ENCODE results near the gene SLAIN1. TPM values are rescaled to one million over a fixed set of nuclear protein-coding genes. Genes with fewer than 3 reads are reported as not detected.
"Not testable (repeated sequence)": the region's sequence is repeated elsewhere in the genome, so short reads cannot be mapped to it uniquely, and the experiment has no call there.

SLAIN1 gene
- total RNA-seq = 600 TPM

DNA sequence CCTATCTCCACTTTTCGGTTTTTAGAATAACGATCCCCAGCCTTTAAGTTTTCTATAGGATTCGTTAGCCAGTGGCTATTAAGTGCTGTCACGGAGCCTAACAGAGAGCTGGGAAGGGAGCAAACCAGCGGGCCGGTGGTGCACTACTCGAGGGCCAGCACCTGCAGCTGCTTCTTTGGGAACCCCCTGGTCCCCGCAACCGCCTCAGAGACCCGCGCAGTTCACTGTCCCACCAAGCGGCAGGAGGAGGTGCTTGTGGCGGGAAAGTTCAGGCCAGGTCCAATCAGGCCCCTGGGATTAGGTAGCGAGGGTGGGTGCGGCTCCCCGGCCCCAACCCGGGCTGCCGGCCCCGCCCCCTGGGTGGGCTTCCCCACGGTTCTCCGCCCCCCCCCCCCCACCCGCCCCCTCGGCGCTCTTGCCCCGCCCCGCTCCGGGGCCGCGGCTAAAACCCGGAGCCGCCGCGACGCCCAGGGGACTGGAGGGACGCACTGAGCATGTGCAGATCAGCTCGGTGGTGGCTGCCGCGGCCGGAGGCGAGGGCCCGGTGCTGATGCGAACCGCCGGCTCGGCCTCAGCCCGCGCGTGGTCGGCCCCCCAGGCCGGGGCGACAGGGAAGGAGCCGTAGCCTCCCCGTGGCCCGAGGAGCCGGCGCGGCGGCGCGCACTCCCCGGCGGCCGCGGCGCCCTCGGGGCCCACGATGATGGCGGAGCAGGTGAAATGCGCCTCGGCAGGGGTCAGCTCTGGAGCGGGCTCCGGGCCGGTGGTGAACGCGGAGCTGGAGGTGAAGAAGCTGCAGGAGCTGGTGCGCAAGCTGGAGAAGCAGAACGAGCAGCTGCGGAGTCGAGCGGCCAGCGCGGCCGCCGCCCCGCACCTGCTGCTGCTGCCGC, at the start of gene SLAIN1:
TSS of gene SLAIN1 (plus strand) at position 471 of the 887 bp plus-strand sequence. CDS start at position 698, 227 bp downstream.
- peak; percentile 88 for DNase-seq

DNA sequence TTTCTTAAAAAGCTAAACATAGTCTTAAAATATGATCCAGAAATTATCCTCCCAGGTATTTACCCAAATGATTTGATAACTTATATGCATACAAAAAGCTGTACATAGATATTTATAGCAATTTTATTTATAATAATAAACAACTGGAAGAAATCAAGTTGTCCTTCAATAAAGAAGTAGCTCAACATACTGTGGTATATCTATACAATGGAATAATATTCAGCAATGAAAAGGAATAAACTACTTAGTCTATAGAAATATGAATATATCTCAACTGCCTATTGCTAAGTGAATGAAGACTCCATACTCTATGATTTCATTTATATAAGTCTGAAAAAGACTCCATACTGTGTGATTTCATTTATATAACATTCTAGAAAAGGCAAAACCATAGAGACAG, 47.1 kb upstream of the SLAIN1 start:
- DNase-seq = no peak

DNA sequence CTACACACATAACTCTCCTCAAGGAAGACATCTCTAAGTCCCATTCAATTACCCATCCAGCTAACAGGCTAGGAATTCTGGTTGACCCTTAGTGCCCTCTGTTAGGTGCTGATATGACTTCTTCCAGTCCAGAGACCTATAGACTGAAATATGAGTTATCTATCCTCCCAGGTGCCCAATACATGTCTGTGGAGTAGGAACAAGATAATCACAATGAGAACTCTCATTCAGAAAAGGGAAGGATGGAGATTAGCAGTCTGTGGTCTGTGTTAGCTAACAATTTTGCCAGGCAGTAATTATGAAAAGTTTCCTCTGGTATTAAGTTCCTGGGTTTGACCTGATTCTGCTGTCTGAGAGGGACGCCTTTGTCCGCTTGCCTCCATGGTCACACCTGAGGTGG, 44.2 kb upstream of the SLAIN1 start:
- no peak for DNase-seq

DNA sequence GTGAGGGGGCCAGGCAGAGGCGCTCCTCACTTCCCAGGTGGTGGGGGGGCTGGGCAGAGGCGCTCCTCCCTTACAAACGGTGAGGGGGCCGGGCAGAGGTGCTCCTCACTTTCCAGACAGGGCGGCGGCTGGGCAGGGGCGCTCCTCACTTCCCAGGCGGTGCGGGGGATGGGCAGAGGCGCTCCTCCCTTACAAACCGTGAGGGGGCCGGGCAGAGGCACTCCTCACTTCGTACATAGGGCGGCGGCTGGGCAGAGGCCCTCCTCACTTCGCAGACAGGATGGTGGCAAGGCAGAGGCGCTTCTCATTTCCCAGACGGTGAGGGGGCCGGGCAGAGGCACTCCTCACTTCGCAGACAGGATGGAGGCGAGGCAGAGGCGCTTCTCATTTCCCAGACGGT, 37.5 kb upstream of the SLAIN1 start:
- not testable (repeated sequence) for DNase-seq

DNA sequence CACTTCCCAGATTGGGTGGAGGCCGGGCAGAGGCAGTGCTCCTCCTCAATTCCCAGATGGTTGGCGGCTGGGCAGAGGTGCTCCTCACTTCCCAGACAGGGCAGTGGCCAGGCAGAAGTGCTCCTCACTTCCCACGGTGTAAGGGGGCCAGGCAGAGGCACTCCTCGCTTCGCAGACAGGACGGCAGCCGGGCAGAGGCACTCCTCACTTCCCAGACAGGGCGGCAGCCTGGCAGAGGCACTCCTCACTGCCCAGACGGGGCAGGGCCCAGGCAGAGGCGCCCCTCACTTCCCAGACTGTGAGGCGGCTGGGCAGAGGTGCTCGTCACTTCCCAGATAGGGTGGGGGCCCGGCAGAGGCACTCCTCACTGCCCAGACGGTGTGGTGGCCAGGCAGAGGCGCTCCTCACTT, 36.6 kb upstream of the SLAIN1 start:
- no peak for DNase-seq

DNA sequence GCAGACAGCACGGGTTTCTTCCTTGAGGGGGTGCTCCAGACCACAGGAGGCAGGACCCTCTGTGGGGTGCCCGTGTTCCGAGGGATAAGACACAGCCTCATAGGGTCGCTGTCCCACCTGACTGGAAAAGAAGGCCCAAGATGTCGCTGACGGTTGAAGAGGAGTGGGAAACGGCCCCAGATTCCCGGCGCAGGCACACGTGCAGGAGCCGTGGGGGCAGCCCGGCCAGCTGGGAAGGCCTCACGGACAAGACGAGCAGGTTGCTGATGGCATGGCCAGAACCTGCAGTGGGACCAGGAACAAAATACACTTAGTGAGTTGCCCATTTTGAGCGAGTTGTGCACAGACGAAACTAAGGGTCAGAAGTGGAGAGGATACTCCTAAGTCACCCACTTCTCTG, 35.2 kb upstream of the SLAIN1 start:
- not testable (repeated sequence) for DNase-seq

DNA sequence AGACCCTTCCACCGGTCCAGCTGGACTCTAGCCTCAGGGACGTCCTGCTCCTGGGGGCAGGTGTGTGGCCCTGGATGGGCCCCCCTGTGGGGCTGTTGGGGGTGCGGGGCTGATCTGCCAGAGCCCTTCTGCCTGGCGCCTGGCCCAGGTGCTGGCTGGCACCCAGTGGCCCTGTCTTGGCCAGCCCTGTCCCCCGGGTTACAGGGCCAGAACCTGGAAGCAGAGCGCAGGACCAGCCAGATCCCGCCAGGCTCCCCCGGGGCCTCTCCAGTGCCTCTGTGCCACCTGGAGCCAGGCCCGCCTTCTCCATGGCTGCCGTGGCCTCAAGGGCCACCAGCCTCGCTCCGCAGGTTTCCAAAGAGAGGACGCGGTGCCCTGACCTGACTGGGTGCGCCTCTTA, 34.7 kb upstream of the SLAIN1 start:
- DNase-seq = not testable (repeated sequence)

DNA sequence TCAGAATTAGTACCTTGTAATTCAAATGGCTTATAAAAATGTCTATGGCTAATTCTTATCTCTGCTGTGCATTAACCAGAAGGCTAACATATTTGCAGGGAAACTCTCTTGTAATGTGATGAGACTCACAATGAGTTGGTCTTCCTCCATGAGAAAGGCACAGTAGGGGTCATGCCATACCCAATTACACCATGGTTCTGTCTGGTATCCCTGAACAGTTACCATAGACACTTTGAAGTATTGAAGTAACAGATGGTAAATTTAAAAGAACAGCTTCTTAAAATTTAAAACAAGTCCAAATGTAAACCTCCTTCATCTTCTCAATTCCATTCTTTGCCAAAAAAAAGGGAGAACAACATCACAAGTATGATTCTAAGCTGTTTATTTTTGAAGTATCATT, 22.6 kb upstream of the SLAIN1 start:
- DNase-seq = no peak

DNA sequence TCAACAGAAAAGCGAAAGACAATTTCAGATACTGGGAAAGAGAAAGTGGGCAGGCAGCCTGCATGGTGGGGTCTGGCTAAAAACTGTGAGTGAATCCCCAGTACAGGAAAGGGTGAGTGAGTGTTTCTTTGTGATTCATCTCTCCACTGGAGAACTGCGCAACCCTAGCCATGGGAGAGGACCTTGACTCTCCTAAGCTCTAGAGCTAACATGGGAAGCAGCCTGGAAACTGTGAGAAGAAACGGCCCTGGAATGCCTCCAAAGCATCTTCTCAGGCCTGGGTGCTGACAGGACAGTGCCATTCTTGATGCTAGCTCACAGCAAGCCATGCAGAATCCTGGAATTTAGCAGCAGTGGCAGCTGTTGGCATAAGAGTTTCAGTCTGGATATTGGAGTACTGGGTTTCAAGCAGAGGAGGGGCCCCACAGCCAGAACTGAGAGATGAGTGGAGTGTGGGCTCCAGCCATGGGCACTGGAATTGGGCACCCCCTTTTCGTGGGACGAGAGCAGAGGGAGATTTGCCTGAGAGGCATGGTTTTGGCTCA, 18.7 kb upstream of the SLAIN1 start:
- DNase-seq = no peak

DNA sequence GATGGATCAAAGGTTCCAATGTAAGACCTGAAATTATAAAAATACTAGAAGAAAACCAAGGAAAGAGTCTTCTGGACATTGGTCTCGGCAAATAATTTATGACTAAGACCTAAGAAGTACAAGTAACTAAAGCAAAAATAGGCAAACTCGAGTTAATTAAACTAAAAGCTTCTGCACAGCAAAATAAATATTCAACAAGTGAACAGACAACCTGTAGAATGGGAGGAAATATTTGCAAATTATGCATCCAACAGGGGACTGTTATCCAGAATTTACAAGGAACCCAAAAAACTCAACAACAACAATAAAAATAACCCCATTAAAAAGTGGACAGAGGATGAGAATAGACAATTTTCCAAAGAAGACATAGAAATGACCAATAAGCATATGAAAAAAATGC, 9.7 kb upstream of the SLAIN1 start:
- DNase-seq = no peak

DNA sequence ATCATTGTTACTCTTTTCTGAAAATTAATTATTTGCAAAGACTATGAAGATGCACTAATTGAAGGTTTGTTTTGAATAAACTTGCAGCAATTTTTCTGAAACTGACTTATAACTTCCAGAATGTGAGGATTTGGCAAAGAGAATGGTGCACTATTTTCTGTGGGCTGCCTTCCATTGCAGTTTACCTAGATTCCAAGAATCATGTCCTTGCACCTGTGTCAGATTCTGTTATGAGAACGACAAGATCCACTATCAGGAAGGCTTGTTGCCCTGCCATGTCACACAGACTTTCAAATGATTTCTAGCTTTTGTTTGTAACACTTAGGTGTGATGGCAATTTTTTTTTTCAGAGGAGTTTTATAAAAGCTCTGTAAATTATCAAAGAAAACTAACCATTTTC, 5.6 kb upstream of the SLAIN1 start:
- no peak for DNase-seq

DNA sequence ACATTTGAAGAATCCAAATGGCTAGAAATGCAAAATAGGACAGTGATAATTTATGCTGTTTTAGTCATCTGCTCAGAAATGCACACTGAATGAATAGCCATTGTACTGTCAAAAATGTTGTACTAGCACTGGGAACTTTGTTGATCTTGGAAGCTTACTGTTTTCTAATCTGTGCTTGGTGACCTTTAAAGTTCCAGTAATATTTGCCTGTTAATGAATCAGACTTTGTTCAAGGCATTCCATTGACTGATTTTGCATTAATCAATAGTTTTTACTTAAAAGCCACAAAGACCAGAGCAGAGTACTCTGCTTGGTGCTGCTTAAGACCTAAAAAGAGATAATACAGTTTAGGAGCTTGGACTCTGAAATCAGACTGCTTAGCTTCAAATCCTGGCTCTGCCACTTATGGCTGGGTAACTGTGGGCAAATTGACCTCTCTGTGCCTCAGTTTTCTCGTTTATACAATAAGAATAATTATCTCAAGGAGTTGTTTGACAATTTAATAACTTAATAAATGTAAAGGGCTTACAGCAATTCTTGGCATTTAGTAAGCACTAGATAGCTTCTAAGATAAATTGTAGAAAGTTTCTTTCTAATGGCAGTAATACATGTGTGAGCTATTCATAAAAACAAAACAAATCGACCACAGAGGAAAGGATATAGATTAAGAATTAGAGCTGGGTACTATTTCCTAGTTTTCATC, 4.6 kb upstream of the SLAIN1 start:
- DNase-seq = no peak

DNA sequence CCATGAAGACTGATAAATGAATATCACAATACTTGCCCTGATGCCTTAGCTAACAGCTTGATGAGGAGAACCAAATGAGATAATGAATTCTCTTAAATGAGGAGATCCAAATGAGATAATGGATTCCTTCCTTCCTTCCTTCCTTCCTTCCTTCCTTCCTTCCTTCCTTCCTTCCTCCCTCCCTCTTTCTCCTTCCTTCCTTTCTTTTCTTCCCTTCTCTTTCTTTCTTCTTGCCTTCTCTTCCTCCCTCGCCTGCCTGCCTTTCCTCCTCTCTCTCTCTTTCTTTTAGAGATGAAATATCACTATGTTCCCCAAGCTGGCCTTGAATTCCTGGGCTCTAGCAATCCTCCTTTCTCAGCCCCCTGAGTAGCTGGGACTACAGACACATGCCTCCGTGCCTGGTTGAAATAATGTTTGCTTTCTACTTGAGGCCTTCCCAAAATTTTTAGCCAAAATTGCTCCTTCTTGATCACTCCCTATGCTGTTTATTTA, 4.0 kb upstream of the SLAIN1 start:
- DNase-seq = no peak

DNA sequence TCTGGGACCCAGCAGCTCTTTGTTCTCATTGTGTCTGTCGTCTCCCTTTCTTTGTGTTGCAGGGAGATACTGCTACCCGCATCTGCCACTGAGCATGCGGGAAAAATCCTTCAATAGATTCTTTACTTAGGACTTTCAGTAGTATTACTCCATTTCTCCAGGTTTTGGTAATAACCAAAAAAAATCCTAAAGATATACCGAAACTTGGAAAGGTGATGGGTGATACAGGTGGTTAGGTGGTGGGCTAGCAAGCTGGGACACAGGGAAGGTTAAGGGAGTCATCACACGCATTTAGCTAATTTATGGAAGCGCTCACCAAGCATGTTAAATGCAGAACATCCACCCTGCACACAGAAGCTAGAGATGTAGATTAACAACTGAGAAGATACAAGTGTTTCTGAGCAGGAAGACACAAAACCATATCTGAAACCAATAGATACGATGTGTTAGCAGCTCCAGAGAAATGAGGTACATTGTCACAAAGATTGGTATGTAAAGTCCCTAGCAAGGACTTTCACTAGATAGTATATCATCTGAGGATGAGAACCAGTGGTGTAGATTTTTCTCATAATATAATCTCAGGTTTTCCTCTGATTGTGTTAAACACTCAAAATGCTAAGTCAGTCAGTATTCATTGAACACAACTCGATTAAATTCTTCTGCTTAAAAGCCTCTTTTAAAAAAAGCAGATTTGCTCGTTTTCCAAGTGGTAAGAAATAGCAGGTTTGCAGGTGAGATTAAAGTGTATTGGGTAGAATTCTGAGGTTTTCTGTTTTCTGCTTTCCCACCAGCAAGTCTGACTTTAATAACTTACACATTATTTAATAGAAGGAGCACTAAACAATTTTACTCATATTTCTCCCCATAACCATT, 1.2 kb upstream of the SLAIN1 start:
- no peak for DNase-seq

DNA sequence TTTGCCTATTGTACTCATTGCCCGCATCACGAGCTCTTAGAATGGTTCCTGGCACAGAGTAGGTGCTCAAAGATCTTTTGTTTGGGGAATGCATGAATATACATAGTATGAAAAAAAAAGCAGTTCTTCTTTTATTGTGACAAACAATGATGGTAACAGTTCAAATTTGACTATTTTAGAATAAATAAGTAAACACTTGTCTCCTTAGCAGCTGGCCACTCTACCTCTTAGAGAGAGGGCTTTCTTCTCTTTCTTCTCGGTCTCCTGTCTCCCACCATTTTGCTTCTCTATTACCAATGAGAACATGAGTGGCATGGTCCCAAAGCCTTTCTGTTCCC, 639 bp upstream of the SLAIN1 start:
- DNase-seq = no peak

DNA sequence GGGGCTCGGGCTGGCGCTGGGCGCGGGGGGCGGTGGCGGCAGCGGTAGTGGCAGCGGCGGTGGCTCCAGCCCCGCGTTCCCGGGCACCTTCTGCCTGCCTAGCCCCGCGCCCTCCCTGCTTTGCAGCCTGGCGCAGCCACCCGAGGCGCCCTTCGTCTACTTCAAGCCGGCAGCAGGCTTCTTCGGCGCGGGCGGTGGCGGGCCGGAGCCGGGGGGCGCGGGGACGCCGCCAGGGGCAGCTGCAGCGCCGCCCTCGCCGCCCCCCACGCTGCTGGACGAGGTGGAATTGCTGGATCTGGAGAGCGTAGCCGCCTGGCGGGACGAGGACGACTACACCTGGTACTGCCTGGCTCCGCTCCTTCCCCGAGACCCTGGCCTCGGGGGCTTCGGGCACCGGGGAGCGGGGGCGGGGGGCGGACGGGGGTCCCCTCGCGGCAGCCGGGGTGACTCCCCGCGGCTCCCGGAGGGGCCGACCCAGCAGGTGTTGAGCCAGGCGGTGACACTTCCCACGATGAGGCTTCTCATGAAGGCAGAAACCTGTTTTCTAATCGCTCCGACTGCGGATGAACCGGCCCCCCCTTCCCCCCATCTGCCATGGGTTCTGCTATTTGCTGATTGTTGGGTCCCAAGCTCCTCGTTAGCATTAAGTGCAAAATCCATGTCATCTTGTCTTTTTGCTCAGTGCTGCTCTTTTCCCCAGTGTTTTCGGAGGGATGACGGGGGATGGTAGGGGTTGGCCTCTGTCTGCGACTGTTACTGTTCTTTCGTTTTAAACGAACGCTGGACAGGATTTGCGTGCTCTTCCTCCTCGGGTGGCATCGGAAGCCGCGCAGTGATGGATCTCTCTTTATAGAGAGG, 943 bp downstream of the SLAIN1 start:
- peak; percentile 43 for DNase-seq

DNA sequence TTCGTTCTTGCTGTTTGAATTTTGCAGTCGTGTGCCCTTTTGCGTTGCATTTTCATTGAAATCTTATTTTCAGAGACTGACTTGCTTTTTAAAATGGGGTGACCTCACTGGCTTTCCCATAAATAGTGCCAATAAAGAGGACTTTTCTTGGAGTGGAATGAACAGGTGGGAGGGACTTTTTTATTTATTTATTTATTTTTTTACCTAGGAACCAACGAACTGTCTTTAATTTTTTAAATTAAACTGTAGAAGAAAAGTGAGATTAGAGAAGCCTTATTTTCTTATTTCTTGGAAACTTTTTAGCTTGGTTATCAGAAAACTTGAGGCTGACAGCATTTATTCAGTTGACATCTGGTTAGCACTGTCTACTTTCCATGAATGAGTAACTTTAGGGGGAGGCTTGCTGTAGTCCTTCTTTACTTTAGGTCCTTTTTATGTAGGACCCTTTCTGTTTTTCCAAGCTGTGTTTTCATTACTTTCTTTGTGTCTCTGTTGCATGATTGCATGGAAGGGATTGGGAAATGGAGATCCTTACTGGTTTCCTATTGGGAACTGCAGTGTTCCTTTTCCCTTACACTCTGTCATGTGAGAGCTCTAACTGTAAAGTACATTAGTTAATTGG, 1.7 kb downstream of the SLAIN1 start:
- no peak for DNase-seq

DNA sequence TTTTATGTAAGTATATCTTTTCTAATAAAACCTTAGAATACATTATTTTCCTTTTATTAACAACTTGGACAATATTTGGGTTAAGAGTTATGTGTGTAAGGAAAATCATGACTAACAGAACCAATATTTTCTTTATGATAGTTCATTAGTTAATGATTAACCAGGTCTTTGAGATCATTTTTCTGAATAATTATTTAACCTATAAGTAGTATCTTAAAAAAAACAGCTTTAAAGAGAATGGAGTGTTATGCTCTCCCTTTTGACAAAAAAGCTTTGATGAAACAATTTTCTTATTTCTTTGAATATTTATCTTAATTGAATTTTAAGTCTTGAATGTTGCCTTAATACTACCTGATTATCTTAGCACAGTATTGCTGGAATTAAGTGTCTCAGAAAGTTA, 3.8 kb downstream of the SLAIN1 start:
- no peak for DNase-seq

DNA sequence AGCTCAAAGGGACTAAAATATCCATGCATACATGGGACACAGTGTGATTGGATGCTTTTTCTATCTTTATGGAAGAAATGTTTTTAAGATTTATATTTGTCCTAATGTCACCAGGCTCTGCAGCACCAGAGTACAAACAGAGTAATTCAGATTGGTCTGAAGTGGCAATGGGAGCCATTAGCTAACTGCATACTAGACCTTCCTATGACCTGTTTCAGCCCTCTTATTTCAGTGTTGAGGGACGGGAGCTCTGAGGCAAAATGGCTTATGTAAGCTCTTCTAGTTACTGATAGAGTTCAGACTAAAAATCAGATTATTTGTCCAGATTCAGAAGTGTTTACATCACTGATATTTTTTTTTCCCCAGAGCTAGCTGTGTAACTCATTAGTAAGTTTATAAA, 4.9 kb downstream of the SLAIN1 start:
- DNase-seq = no peak

DNA sequence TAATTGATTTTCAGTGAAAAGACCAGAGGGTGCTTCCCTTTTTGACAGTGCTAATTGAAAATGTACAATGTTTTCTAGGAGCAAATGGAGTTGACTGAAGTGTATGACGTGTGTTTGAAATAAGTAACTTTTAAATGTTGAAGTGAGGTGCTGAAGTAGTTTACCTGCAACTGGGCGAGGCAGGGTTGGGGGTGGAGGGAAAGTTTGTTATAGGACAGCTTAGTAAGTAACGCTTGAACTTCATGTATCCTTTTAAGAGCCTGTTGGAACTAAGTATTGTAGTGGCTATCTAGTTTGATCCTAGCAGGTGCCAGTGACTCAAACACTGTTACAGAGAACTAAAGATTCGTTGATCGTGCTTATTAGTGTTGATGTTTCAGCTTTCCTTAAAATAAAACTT, 5.9 kb downstream of the SLAIN1 start:
- no peak for DNase-seq

All from occipital lobe (tissue), 2 donors.